ENCODE results near the gene UROC1. TPM values are rescaled to one million over a fixed set of nuclear protein-coding genes. Genes with fewer than 3 reads are reported as not detected.

Gene UROC1
- total RNA-seq, 2 donors from 2014 or later = not detected

DNA sequence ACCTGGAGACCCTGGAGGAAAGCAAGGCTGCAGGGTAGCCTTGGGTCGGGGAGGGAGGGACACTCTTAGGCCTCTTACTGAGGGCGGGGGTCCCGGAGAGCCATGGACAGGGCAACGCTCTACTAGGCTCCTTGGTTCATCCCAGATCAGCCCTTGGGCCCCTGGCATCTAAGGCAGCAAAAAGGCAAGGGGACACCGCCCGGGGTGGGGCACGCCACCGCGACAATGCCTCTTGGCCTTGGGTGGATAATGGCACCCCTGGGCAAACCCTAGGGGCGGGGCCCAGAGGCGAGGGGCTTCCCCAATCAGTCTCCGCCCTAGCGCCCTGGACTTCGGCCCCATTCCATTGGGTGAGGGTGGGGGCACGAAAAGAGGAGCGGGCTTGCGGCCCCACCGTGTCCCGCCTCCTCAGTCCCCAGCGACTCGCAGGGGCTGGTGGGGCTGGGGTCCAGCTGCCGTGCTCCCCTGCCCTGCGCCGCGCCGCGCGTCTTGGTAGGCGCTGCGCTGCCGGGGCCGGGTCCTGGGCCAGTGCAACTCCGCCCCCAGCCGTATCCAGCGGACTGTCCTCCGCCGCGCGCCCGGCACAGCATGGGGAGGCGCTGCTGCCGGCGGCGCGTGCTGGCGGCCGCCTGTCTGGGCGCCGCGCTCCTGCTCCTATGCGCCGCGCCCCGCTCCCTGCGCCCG lies 6.3 kb upstream of the UROC1 start, which contains the start of gene CHST13:
CHST13 (plus strand) TSS at position 411 of the 684 bp plus-strand sequence; CDS start at position 589, 178 bp downstream.
- DNase-seq (peak; percentile 80 to 88), ATAC-seq (peak; percentile 90)
- intact Hi-C loops (cut with DNase I, micrococcal nuclease) = loop anchor here in 1 of 2 donors (10.0 kb wide), 1 partner anchor 1021 kb away; no protein-coding TSS in a partner anchor

- ATAC-seq = no peak
- DNase-seq = peak in 1 of 2 donors; percentile 60
- intact Hi-C loops (cut with DNase I, micrococcal nuclease) = loop anchor here in 1 of 2 donors (10.0 kb wide), 1 partner anchor 1022 kb away; no protein-coding TSS in a partner anchor
These were observed 4.8 kb upstream of the UROC1 start for GRCh38 chr3:126522363-126522788.

- intact Hi-C loops (cut with DNase I, micrococcal nuclease) = loop anchor here in 1 of 2 donors (10.0 kb wide), 1 partner anchor 1023 kb away; no protein-coding TSS in a partner anchor
- no peak for ATAC-seq
- no peak for DNase-seq
These were observed 3.7 kb upstream of the UROC1 start for GRCh38 chr3:126521122-126521891.

- ATAC-seq = no peak
- DNase-seq = no peak
- intact Hi-C loops (cut with DNase I, micrococcal nuclease) = loop anchor here in 1 of 2 donors (10.0 kb wide), 1 partner anchor 1025 kb away; no protein-coding TSS in a partner anchor
These were observed 2.2 kb upstream of the UROC1 start for GRCh38 chr3:126519506-126520455.

DNA sequence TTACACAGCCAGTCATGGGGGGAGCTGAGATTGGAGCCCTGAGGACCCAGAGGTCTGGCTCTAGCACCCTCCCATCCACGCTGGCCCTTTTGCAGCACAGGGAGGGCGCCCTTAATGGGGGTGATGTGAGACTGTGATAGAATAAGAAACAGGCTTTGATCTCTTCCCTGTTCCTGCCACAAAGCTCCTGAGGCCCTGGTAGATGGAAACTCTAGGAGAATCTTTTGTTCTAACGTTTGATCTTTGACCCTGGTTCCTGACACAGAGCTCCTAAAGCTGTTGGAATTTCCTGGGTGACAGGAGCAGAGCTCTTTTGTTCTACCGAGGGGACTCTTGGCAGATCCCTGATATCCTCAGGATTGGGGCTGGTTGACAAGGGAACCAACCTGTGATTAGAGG lies 1.2 kb upstream of the UROC1 start:
- no peak for ATAC-seq
- intact Hi-C loops (cut with DNase I, micrococcal nuclease) = no loop called here
- no peak for DNase-seq

DNA sequence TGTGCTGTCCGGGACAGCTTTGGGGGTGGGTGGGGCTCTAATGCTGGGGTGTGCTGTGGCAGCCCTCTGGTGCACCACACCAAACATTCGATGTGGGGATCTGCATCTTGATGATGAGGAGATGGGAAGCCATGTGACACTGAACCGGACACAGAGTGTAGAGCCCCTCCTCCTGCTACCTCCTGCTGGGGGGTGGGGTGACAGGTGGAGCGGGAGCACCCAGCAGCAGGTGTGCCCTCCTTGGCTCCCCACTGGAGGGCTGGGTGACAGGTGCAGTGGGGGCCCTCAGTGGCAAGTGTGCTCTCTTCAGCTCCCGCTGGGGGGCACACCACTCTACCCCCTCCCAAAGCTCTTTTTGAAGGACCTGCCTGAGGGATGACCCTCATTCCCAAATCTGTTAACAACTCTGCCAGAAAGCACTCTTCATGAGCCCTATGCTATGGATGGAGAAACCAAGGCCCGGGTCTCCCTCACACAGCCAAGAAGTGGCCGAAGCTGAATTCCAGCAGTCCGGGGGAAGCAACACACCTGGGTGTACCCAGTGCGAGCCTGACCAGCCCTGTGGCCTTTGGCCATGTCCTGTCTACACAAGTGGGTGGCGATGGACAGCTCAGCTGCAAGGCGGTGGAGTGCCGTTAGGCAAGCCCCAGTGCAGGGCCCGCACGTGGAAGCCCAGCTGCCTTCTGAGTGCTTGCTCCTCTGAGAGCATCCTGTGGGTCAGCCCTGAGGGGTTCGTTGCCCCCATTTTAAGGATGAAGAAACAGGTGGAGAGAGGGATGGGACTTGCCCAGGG lies 609 bp upstream of the UROC1 start:
- intact Hi-C loops (cut with DNase I, micrococcal nuclease) = no loop called here
- ATAC-seq = no peak
- no peak for DNase-seq

DNA sequence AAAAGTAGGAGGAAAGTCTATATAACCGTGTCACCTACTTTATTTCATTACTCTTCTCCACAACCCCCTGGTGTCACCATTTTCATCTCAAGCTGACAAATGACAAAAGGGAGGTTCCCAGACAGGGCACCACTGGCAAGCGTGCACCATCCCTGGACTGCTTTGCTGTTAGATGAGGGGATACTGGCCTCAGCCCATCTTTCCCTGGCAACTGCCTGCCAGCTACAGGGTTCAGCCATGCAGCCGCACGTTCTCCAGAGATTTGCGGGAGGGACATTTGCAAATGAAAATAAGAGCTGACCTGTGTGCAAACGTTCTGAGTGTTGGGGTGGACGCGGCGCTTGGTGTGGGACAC lies 660 bp downstream of the UROC1 start:
- ATAC-seq (no peak), DNase-seq (no peak)
- intact Hi-C loops (cut with DNase I, micrococcal nuclease) = no loop called here

DNA sequence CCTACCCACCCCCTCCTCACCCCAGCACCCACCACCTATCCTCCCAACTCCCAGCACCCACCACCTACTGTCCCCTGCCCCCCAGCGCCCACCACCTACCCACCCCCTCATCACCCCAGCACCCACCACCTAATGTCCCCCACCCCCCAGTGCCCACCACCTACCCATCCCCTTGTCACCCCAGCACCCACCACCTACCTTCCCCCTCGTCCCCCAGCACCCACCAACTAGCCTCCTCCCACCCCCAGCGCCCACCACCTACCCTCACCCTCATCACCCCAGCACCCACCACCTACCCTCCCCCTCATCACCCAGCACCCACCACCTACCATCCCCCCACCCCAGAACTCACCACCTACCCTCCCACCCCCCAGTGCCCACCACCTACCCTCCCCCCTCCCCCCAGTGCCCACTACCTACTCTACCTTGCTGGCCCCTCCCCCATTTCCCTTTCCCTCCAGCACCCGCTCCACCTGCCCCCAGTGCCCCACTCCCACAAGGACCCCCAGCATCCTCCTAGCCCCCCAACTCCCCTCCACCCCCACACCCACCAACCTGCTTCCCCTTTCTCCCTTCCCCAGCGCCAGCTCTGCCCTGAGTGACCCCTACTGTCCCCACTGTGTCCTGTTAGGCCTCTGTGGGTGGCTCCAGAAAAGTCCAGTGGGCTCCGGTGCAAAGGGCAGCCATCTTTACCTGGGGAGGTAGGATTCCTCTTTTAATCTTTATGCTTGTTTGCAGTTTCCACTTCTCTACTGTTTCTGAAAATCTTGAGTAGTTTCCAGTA lies 1.2 kb downstream of the UROC1 start:
- ATAC-seq (no peak), DNase-seq (no peak)
- intact Hi-C loops (cut with DNase I, micrococcal nuclease) = no loop called here

DNA sequence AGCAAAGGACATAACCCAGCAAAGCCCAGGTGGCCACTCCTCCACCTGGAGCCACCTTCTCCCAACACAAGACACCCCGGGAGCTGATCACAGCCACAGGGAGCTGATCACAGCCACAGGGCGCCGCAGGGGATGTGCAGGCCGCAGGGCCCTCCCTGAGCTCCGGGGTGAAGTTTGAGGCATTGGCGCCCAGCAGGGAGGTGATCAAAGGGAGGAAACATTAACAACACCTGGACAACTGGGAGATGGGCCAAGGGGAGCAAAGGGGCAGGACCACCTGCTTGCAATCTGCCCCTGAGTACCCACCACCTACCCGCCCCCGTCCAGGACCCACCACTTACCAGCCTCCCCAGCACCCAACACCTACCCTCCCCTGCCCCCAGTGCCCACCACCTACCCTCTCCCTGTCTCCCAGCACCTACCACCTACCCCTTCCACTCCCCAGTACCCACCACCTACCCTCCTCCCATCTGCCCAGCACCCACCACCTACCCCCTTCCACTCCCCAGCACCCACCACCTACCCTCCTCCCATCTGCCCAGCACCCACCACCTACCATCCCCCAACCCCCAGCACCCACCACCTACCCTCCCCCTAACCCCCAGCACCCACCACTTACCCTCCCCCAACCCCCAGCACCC lies 2.4 kb downstream of the UROC1 start:
- intact Hi-C loops (cut with DNase I, micrococcal nuclease) = no loop called here
- DNase-seq (no peak), ATAC-seq (no peak)

- DNase-seq = no peak
- ATAC-seq = no peak
- intact Hi-C loops (cut with DNase I, micrococcal nuclease) = no loop called here
These were observed 3.4 kb downstream of the UROC1 start for GRCh38 chr3:126514161-126514560.

GRCh38 chr3:126512916-126513650 lies 4.5 kb downstream of the UROC1 start:
- DNase-seq (no peak), ATAC-seq (no peak)
- intact Hi-C loops (cut with DNase I, micrococcal nuclease) = no loop called here

GRCh38 chr3:126512026-126512425 lies 5.5 kb downstream of the UROC1 start:
- DNase-seq = no peak
- intact Hi-C loops (cut with DNase I, micrococcal nuclease) = no loop called here
- ATAC-seq = no peak

DNA sequence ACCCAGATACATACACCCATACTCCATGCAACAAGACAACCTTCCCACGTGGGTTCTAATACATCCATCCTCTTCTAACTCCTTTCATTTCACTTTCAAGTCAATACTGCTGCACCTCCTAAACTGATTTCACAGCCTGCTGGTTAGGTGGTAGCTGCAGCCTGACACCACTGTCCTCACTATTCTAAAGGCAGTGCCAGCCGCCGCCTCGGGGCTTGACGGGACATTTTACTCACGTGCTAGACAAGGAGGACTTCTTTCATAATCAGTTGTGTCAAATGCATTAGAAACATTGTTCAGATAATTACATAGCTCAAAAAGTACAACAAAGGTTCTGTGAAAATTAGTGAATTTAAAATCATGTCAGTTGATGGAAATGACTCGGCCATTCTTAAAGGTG lies 6.3 kb downstream of the UROC1 start:
- intact Hi-C loops (cut with DNase I, micrococcal nuclease) = no loop called here
- DNase-seq (no peak), ATAC-seq (no peak)

DNA sequence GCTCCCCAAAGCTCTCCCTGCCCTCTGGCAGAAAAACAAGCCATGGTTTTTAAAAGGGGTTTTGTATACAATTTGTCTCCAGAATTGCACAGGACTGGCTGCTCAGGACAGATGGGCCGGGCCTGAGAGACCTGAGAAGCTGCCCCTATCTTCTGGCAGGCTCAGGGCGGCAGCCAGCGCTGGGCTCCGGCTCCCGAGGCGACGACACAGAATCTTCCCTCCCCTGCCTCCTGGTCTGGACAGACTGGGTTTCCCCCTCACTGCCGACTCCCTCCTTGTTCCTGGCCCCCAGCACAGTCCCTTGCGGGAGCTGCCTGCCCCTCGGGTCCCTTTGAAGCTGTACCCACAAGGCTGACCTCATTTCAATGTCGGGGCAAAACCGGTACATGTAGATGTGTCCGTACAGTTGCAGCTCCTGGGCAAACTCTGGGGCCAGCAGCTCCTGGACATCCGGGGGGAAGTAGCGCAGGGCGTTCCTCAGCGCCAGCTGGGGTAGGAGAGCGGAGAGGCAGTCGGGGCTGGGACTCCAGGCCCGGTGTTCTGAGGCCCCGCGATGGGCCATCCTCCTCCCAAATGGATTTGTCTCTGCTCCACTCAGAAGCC lies 7.2 kb downstream of the UROC1 start:
- intact Hi-C loops (cut with DNase I, micrococcal nuclease) = no loop called here
- no peak for DNase-seq
- no peak for ATAC-seq

DNA sequence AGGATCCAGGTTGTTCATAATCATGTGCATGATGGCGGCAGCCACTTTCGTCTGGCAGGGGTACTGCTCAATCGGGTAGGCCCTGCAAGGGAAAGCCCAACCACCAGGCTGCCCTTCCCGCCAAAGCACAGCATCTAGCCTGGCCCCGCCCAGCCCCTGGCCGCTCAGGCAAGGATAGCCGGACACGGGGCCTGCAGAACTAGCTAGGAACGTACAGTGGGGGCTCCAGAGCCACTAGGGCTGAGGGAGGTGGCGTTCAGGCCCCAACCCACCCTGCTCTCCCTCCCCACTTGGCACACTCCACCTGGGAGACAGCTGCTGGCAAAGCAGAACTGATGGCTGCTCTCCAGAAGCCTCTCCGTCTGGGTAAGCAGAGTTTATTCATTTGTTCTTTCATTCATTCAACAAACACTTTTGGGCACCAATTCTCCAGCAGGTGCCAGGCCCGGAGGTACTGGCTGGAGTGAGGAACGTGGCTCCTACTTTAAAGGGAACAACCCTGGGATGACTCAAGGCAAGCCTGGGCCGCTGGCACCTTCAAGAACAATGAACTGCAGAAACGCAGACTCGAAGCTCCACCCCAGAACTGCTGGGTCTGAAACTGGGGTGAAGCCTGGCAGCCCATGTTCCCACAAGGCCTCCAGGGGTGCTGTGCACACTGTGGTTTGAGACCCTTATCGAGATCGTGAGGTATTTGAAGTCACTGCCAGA lies 7.8 kb downstream of the UROC1 start:
- DNase-seq (no peak), ATAC-seq (no peak)
- intact Hi-C loops (cut with DNase I, micrococcal nuclease) = no loop called here
